ENCODE results near the gene SIPA1L3.
"Not testable (repeated sequence)": the region's sequence is repeated elsewhere in the genome, so short reads cannot be mapped to it uniquely, and the experiment has no call there.

Gene SIPA1L3

DNA sequence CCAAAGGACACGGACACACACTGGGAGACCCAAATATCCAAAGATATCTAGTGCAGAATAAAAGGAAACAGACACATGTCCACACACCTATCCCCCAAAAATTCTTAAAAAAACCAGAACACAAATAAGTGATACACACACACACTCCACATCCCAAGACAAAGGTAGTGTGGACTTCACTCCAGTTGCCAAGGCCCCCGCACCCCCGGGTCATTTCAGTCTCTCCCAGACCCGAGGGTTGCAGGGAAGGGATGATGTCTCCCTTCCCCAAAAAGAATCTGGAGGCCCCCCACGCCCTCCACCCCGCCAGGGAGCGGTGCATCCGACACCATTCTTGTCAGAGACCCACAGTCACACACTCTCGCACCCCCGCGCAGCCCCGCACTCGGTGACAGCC, 316.6 kb downstream of the SIPA1L3 start:
- Histone ChIP-seq H3K4me3 (ENCODE audit: insufficient read depth, low read length, poor library complexity, severe bottlenecking) (peak overlapping the region; percentile 60), H3K9me3 (ENCODE audit: insufficient read depth, low read length) (no peaks in the 10 kb centered on the region), H3K36me3 (ENCODE audit: low read length) (no peaks in the 10 kb centered on the region), H3K79me2 (ENCODE audit: insufficient read depth, low read length) (no peaks in the 10 kb centered on the region), H3K27me3 (ENCODE audit: low read length) (no peaks in the 10 kb centered on the region; the same call in 1 of the 2 replicates), H3K9me2 (replicated peaks; ENCODE audit: insufficient read depth, low read length) (no peaks in the 10 kb centered on the region), H3K27ac (ENCODE audit: low read depth, low read length) (no peak overlapping the region), H2AFZ (ENCODE audit: low read depth, low read length, severe bottlenecking) (peak overlapping the region; percentile 76), H3K4me2 (ENCODE audit: low read depth, low read length, poor library complexity, severe bottlenecking) (peak overlapping the region; percentile 74), H3K9ac (ENCODE audit: low read length) (peak overlapping the region; percentile 62), H4K20me1 (ENCODE audit: low read depth, low read length) (no peaks in the 10 kb centered on the region), H3F3A (ENCODE audit: insufficient read depth) (0 out of 2 replicates have a peak, but pooled peaks cover 3% of the 10 kb centered on the region)
- no peak for TF ChIP-seq CTCF (IDR thresholded peaks at IDR 0.05; ENCODE audit: insufficient read depth, low read length, poor library complexity, severe bottlenecking)
- TF ChIP-seq EZH2phosphoT487 (conservative IDR thresholded peaks at IDR 0.05; ENCODE audit: low read length) = no peak

GRCh38 chr19:38224014-38224862, 317.2 kb downstream of the SIPA1L3 start, which contains the start of gene DPF1:
TSS of gene DPF1 (minus strand) at chr19:38224222. CDS start at chr19:38224142, 80 bp downstream.
- H3K27me3 ChIP-seq (ENCODE audit: low read length) = no peaks in the 10 kb centered on the region; the same call in 1 of the 2 replicates
- peak within 1 kb of the TSS; percentile 74 for H3K4me2 ChIP-seq (ENCODE audit: low read depth, low read length, poor library complexity, severe bottlenecking)
- H3K9ac ChIP-seq (ENCODE audit: low read length) = peak within 1 kb of the TSS; percentile 62
- H3K9me3 ChIP-seq (ENCODE audit: insufficient read depth, low read length) = no peaks in the 10 kb centered on the region
- no peaks in the 10 kb centered on the region for H3K9me2 ChIP-seq (replicated peaks; ENCODE audit: insufficient read depth, low read length)
- no peaks in the 10 kb centered on the region for H3K36me3 ChIP-seq (ENCODE audit: low read length)
- peak within 1 kb of the TSS; percentile 60 for H3K4me3 ChIP-seq (ENCODE audit: insufficient read depth, low read length, poor library complexity, severe bottlenecking)
- no peaks in the 10 kb centered on the region for H4K20me1 ChIP-seq (ENCODE audit: low read depth, low read length)
- H2AFZ ChIP-seq (ENCODE audit: low read depth, low read length, severe bottlenecking) = peak within 1 kb of the TSS; percentile 76
- no peaks in the 10 kb centered on the region for H3K79me2 ChIP-seq (ENCODE audit: insufficient read depth, low read length)
- 0 out of 2 replicates have a peak, but pooled peaks cover 3% of the 10 kb centered on the region for H3F3A ChIP-seq (ENCODE audit: insufficient read depth)
- peak; percentile 31 for TF ChIP-seq CTCF (IDR thresholded peaks at IDR 0.05; ENCODE audit: insufficient read depth, low read length, poor library complexity, severe bottlenecking)
- TF ChIP-seq EZH2phosphoT487 (conservative IDR thresholded peaks at IDR 0.05; ENCODE audit: low read length) = no peak
- no peak within 1 kb of the TSS for H3K27ac ChIP-seq (ENCODE audit: low read depth, low read length)

DNA sequence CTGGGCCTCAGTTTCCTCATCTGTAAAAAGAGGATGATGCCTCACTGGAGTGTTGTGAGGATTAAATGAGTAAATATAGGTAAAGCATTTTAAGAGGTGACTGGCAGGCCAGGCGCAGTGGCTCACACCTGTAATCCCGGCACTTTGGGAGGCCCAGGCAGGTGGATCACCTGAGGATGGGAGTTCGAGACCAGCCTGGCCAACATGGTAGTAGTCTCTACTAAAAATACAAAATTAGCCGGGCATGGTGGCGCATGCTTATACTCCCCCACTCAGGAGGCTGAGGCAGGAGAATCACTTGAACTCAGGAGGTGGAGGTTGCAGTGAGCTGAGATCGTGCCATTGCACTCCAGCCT, 317.8 kb downstream of the SIPA1L3 start:
- not testable (repeated sequence) for H3K4me2 ChIP-seq (ENCODE audit: low read depth, low read length, poor library complexity, severe bottlenecking)

More for the DNA sequence above, 317.8 kb downstream of the SIPA1L3 start:
- H3K4me3 ChIP-seq (ENCODE audit: insufficient read depth, low read length, poor library complexity, severe bottlenecking); H2AFZ ChIP-seq (ENCODE audit: low read depth, low read length, severe bottlenecking); H3K9me2 ChIP-seq (replicated peaks; ENCODE audit: insufficient read depth, low read length); H4K20me1 ChIP-seq (ENCODE audit: low read depth, low read length); H3K27ac ChIP-seq (ENCODE audit: low read depth, low read length); H3F3A ChIP-seq (ENCODE audit: insufficient read depth); H3K79me2 ChIP-seq (ENCODE audit: insufficient read depth, low read length); H3K9me3 ChIP-seq (ENCODE audit: insufficient read depth, low read length); H3K27me3 ChIP-seq (ENCODE audit: low read length); H3K9ac ChIP-seq (ENCODE audit: low read length); H3K36me3 ChIP-seq (ENCODE audit: low read length): not testable (repeated sequence)

All from SU-DHL-6 (cell line).